Measurements from ENCODE around the gene HRH1. TPM values are rescaled to one million over a fixed set of nuclear protein-coding genes. Genes with fewer than 3 reads are reported as not detected.

Gene HRH1
- total and polyA plus RNA-seq, 2 donors (not counting 3 experiments of a cell fraction or from before 2014, with no cell fraction given) = 16.2 to 21.2 TPM

GRCh38 chr3:11187681-11188080 is 33.4 kb downstream of the HRH1 start:
- Histone ChIP-seq H3K4me1 (ENCODE audit: control insufficient read depth, extremely low read depth, insufficient read depth, low read length) (peaks cover 39% of the 10 kb centered on the region), H3K27me3 (ENCODE audit: control insufficient read depth in 2 of 2, insufficient read depth in 2 of 2, low read length in 2 of 2) (no peaks in the 10 kb centered on the region), H3K36me3 (ENCODE audit: control insufficient read depth in 2 of 2, extremely low read depth in 1 of 2, insufficient read depth in 2 of 2, low read length in 2 of 2) (peaks cover 0 to 3% of the 10 kb centered on the region in 2 experiments), H3K4me3 (replicated peaks in 1 of 3; ENCODE audit: insufficient read depth in 1 of 3, low read depth in 1 of 3, low read length in 3 of 3) (no peak overlapping the region), H3K9me3 (replicated peaks; ENCODE audit: control insufficient read depth, insufficient read depth, low read length) (no peaks in the 10 kb centered on the region), H3K4me2 (ENCODE audit: insufficient read depth, low read length) (no peak overlapping the region), H4K20me1 (replicated peaks; ENCODE audit: control insufficient read depth, extremely low read depth, insufficient read depth, low read length) (no peaks in the 10 kb centered on the region), H3K9ac (replicated peaks; ENCODE audit: extremely low read depth, insufficient read depth, low read length) (no peak overlapping the region), H3K27ac (ENCODE audit: insufficient read depth, low read depth, low read length) (no peak overlapping the region), H2AFZ (ENCODE audit: low read depth, low read length) (no peak overlapping the region), H3K79me2 (ENCODE audit: control insufficient read depth, insufficient read depth, low read length) (peaks cover 18% of the 10 kb centered on the region), H3K9me1 (replicated peaks; ENCODE audit: control insufficient read depth, extremely low read depth, insufficient read depth, low read length) (no peaks in the 10 kb centered on the region)
- TF ChIP-seq, protein P1, sequence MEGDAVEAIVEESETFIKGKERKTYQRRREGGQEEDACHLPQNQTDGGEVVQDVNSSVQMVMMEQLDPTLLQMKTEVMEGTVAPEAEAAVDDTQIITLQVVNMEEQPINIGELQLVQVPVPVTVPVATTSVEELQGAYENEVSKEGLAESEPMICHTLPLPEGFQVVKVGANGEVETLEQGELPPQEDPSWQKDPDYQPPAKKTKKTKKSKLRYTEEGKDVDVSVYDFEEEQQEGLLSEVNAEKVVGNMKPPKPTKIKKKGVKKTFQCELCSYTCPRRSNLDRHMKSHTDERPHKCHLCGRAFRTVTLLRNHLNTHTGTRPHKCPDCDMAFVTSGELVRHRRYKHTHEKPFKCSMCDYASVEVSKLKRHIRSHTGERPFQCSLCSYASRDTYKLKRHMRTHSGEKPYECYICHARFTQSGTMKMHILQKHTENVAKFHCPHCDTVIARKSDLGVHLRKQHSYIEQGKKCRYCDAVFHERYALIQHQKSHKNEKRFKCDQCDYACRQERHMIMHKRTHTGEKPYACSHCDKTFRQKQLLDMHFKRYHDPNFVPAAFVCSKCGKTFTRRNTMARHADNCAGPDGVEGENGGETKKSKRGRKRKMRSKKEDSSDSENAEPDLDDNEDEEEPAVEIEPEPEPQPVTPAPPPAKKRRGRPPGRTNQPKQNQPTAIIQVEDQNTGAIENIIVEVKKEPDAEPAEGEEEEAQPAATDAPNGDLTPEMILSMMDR (IDR thresholded peaks at IDR 0.05; ENCODE audit: extremely low read depth in 1 of 2, insufficient read depth in 1 of 2, low read depth in 1 of 2, low read length in 2 of 2) = no peak
- TF ChIP-seq, protein P2, sequence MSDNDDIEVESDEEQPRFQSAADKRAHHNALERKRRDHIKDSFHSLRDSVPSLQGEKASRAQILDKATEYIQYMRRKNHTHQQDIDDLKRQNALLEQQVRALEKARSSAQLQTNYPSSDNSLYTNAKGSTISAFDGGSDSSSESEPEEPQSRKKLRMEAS (IDR thresholded peaks at IDR 0.05; ENCODE audit: insufficient read depth, insufficient read length) = no peak
- no peak for TF ChIP-seq MYC (IDR thresholded peaks at IDR 0.05; ENCODE audit: low read depth, low read length)
- no peak for TF ChIP-seq POLR2A (IDR thresholded peaks at IDR 0.05; ENCODE audit: low read depth, low read length)
- TF ChIP-seq FOS (IDR thresholded peaks at IDR 0.05; ENCODE audit: borderline replicate concordance, insufficient read depth, low read length) = no peak
- no peak for TF ChIP-seq POLR2AphosphoS5 (IDR thresholded peaks at IDR 0.05; ENCODE audit: insufficient read depth, low read depth, low read length)
- TF ChIP-seq JUN (IDR thresholded peaks at IDR 0.05; ENCODE audit: borderline replicate concordance, insufficient read depth, insufficient read length, low read depth) = no peak
- no peak for TF ChIP-seq EZH2 (IDR thresholded peaks at IDR 0.05; ENCODE audit: borderline replicate concordance, low read depth, low read length, severe bottlenecking)
- TF ChIP-seq GATA2 (IDR thresholded peaks at IDR 0.05; ENCODE audit: insufficient read depth, insufficient read length, low read depth, low read length) = no peak
- intact Hi-C loops (cut with micrococcal nuclease) = no loop called here
- POLR2A ChIA-PET = no interaction called here
- DNase-seq (ENCODE audit: low read depth, low spot score) (no peak), FAIRE-seq (no peak)
- dilution Hi-C loops (cut with MboI; ENCODE audit: extremely low pct_ligation_motif_present, low sequenced_read_pairs) = no loop called here
- BruUV-seq (replicated peaks) = no TSS peak
- CTCF ChIA-PET = interaction anchor here (1.9 kb wide), 1 partner anchor 21 kb away, joined by 3 read pairs; no protein-coding TSS in a partner anchor
